ENCODE measurements around the gene LATS2.

LATS2 gene

DNA sequence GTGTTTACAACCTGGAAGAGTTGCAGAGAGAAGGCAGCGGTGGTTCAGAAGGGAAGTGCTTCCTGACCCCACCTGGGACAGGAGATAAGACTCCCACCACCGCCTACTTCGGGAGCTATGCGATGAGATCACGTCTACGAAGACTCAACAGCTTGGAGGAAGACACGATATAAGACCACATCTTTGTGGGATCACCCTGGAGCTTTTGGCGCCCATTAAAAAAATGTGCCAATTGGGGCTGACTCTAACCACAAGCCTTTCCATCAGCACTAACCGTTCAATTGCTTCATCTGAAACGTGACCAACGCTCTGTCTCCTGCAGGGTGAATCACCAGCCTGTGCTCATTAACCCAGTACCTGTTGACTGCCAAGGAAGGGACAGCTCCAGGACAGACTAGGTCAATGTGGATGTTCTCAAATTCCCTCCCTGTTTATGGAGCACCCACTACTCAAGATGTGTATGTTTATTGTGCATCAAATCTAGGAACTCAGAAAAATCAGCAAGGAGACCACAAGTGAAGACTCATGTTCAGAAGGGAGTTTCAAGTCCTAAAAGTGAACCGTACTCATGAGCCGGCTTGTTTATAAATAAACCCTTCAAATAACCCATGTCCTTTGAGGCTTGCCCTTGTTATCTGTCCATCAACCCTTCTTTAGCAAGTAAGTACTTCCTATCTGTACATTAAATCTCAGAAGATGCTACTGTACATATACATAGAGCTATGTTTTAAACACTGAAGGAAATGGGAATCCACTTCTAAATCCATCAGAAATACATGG is 67.5 kb downstream of the LATS2 start:
- no peak for DNase-seq (ENCODE audit: low read depth in 2 of 2)

DNA sequence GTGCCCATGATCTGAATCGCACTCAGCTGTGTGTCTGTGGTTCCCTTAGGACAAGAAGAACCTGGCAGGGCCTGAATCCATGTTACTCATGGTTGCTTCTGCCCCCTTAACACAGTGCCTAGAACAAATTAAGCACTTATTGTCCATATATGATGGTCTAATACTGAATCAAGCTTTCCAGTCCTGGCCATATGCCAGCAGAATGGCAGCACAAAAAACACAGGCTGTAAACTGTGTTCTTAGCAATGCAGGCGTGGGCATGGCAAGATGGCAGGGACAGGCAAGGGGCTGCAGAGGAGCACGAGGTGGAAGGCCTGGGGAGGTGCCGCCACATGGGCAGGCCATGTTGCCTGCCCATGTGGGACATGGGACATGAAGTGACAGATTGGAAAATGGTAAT is 68.2 kb downstream of the LATS2 start:
- no peak for DNase-seq (ENCODE audit: low read depth in 2 of 2)

DNA sequence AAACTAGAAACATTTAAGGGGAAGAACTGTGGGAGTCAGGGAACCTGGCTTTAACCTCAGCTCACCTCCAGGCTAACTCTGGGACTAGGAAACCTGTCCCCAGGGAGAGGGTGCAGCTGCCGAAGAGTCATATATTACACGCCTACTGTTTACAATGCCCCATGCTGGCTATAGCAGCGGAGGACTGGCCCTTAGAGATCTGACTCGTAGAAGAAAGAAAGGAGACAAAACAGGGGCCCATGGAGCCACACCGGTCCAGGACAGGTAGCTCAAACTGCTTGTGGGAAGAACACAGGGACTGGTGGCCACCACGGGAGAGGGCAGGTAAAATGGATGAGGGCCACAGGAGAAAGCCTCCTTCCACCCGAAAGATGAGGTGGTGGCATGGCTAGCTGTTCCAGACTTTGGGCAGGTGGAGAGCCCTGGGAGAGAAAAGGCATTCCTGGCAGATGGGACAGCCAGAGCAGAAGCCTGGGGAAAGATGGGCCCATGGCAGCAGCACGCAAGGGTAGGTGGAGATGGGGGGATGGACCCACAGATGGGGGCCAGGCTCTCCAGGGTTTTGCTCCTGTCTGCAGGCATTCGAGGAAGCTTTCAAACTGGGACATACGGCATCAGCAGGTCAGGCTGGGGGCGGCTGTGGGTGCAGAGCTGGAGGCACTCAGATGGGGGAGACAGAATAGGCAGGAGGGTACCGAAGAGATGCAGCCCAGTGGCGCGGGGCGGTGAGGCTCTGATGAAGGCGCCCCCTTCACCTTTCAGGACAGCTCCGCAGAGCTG is 69.5 kb downstream of the LATS2 start:
- no peak for DNase-seq (ENCODE audit: low read depth in 2 of 2)

DNA sequence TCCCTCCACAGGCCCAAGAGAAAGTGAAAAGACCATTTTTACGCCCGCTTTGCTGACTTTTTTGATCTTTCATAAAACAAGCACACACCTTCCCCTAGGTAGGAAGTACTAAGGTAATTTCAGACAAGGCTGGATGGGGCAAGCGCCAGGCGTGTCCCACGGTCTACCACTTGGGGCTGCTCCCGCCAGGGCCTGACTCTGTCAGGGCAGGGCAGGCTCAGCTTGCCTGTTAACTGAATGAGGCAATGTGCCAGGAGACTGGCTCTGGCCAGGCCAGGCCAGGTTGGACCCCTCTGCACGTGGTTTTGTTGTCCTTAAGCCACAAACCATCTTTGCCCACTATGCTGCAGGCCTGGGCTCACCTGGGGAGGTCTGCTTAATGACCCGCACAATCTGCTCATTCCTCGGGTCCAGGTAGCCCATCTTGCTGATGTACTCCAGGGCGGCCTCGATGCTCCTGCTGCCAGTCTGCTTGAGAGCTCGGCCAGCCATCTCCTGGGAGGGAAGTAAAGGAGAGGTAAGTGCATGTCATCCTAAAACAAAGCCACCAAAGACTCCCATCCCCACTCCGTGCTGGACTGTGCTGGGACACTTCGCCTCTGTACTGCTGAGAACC is 70.4 kb downstream of the LATS2 start:
- no peak for DNase-seq (ENCODE audit: low read depth in 2 of 2)

DNA sequence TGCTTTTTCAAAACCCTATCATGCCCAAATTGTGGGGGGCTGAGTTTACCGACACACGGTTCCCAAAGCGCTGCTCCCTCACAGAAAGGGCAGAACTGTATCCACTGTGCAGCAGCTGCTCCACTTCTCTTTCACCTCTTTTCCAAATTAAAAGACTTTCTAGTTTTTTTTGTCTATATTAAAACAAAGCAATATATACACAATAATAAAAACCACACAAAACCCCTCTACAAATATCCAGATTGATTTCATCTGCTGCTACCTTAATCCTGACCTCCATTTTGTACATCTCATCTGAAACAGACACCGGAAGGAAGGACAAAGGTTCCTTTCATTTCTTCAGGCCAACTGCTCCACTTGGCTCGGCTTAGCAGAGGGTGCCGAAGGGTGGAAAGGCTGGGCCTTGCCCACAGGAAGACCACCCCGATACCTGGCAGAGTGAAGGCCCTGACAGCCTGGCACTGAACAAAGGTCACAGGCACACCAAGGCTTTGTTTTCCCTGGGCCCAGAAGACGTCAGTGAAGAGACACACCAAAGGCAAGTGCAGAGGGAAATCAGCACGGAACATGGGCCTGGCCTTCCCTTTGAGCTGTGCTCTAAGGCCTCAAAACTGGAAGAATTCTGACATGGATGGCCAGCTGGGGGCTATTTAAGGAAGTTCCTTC is 71.6 kb downstream of the LATS2 start:
- DNase-seq (ENCODE audit: low read depth in 2 of 2) = no peak

DNA sequence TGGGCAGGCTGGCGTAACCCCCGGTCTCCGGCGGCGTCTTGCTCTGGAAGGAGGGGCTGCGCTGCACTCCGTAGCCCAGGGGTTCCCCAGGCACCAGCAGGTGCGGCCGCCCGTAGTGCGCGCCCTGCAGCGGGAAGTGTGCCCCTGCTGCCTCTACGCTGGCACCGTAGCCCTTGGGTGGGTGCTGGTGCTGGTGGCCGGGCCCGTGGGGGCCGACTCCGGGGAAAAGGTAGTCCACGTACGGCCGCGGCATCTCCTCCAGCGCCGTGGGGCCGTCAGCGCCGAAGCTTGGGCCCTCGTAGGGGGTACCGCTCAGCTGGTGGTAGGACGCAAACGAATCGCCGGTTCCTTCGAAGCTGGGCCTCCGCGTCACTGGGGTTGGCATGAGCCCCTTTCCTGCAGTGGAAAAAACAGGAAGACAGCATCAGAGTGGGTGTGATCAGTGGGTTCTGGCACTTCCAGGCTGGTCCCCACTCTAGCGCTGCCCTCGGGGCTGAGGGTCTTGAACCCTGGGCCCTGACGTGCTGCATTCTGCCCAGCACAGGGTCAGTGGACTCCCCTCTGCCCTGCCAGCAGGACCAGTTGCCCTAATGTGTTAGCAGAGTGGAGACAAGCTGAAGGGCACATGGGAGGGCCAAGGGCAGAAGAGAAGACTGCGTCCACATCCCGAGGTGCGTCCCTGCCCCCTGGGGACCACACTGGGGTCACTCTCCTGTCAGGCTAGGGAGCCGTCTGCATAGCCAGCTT is 72.3 kb downstream of the LATS2 start:
- DNase-seq (ENCODE audit: low read depth in 2 of 2) = no peak

DNA sequence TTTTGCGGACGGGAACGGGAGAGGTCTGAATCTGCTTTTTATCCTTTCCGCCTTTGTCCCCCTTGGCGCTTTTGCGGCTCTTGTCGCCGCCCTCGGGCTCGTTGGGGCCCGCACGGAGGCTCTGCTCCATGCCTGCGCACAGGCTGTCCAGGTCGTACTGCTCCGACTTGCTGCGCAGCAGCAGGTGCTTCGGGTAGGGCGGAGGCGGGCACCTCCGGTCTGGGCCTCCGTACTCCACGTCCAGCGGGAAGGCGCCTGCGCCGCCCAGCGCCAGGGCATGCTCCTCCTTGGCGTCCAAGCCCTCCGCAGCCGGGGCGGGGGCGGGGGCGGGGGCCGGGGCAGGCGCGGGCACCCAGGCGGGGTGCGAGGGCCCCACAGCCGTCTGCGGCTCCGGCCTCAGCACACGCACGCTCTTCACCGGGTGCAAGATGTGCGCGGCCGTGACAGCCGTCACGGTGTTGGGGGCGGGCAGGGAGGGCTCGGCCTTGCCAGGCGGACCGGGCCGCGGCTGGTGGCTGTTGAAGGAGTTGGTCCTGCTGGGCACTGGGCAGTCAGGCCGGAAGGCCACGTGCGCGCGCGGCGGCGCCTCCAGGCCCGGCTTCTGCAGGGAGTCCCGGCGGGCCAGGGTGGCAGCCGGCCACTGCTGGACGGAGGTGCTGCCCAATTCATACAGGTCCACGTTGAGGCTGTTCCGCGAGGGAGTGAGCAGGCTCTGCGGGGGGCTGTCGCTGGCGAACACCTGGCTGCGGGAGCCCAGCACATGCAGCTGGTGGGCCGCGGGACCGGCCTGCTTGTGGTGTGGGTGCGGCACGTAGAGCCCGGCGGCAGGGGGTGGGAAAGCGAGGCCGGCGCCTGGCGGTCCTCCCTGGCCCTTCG is 73.1 kb downstream of the LATS2 start:
- DNase-seq (ENCODE audit: low read depth in 2 of 2) = no peak

DNA sequence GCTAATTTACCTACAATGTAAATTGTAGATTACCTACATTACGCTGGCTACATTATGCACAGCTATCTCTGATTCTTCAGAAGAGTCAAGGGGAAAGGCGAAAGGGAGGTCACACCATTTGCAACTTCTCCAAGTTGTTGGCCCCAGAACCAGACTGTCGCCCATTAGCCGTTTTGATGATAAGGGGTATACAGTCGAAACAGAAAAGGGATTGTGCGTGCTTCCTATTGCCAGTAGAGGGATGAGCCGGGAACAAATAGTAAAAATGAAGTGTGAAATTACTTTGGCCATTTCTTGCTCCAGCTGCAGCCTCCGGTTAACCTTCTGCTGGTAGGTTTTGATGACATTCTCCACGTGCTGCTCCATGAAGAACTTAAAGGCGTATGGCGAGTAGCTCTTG is 73.8 kb downstream of the LATS2 start:
- DNase-seq (ENCODE audit: low read depth in 2 of 2) = no peak

DNA sequence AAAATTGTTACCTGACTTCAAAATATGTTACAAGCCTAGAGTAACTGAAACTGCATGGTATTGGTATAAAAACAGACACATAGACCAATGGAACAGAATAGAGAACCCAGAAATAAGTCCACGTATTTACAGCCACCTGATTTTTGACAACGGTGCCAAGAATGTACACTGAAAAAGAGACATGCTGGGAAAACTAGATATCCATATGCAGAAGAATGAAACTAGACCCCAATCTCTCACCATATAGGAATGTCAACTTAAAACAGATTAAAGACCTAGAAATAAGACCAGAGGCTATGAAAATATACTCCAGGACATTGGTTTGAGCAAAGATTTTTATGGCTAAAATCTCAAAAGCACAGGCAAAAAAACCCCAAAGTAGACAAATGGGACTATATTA is 76.5 kb downstream of the LATS2 start:
- DNase-seq (ENCODE audit: low read depth in 2 of 2) = no peak

DNA sequence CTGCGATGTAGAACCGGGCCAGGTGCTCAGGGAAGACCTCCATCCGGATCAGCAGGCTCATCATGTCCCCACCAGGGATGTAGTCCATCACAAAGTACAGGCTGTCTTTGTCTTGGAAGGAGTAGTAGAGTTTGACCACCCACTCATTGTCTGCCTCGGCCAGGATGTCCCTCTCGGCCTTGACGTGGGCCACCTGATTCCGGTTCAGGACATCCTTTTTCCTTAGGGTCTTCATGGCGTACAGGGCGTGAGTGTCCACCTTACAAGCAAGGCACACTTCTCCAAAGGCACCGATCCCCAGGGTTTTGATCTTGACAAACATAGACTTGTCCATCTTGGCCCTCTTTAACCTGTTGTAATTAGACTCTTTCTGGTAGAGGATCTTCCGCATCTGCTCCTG is 78.0 kb downstream of the LATS2 start:
- no peak for DNase-seq (ENCODE audit: low read depth in 2 of 2)

DNA sequence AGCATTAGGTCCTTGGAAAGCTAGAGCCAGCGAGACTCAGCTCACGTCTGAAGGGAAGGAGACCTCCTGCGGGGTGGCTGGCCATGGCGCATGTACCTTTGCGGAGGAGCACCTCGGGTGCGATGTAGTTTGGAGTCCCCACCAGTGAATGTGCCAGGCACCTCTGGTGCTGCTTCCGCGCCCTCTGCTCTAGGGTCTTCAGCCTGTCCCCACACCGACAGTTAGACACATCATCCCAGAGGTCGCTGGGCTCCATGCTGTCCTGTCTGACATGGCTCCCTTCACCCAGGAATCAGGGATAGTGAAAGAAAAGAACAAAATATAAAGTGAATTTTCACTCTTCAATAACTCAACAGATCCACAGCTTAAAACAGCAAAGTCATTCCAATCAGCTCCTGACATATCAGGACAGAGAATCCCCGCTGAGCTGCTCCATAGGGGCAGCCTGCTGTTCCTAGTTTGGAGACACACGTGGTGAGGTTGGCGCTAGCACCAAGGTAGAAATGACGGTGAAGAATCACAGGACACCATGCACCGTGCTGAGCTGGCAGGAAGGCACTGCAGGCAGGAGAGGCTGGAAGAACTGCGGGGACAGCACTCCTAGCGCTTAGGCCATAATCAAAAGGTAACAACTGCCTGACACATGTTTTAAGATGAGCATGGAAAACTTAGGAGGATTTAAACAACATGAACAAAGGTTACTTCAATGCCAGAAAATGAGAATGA is 79.9 kb downstream of the LATS2 start:
- DNase-seq (ENCODE audit: low read depth in 2 of 2) = no peak

DNA sequence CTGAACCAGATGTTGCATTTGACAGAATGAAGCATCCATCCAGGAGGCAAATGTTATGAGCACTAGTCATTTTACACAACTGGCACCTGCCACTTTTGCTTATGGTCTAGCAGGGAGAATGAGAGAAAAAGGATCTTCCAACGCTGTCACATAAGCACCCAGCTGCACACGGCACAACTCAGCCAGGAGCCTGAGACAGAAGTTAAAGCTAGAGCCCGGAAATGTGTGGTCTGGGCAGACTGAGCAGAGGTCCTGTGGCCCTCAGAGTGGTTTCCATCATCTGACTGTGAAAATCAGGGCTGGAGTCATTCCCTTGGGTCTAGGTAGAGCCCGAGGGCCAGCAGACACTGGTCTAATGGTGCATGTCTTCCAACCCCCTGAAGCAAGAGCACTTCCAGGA is 80.5 kb downstream of the LATS2 start:
- no peak for DNase-seq (ENCODE audit: low read depth in 2 of 2)

DNA sequence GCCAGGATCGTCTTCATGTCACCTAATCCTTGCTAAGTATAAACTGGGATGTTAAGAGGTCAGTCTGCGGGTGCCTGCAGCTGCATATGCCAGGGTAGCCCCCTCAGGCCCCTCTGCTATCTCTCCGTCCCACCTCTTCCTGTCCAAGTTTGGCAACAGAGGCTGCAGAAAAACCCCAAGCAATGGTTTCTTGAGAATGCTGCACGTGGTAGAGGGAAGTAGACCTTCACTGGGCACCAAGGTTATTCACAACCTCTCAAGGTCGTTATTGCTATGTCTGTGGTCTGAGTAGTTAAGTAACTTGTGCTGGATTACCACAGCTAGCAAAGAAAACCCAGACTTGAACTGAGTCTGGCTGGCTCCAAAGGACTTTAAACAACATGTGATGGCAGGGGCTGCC is 81.0 kb downstream of the LATS2 start:
- DNase-seq (ENCODE audit: low read depth in 2 of 2) = no peak

DNA sequence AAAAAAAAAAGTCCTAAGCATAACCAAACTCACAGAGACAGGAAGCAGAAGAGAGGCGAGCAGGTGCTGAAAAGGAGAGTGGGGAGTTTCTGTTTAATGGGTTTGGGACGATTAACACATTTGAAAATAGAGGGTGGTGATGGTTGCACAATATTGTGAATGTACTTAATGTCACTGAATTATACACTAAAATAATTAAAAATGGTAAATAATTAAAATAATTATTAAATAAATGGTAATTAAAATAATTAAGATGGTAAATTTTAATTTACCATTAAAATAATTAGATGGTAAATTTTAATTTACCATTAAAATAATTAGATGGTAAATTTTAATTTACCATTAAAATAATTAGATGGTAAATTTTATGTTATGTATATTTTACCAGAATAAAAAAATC is 84.0 kb downstream of the LATS2 start:
- no peak for DNase-seq (ENCODE audit: low read depth in 2 of 2)

DNA sequence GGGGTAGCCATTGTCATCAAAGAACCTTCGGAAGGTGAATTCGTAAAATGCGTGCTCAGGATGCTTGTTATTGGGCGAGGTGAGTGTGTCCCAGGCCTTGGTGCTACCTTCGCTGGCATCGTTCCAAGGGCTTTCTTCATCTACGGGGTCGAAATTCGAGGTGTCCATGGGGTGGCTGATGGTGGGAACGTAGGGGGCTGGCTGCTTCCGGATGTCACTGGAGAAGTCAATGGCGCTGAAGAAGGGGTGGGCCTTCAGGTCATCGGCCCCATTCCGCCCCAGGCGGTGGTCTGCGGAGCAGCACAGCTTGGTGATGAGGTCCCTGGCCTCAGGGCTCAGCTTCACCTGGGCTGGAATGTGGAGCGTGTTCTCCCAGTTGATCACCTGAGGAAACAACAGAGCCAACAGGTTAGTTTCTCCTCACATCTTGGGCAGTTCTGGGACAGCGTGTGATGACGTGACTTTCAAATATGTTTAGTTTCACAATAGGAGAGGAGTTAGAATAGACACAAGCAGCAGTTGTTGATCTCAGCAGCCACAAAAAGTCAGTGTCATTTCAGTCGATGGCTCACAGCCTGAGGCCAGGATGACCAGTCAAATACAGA is 86.3 kb downstream of the LATS2 start:
- no peak for DNase-seq (ENCODE audit: low read depth in 2 of 2)

DNA sequence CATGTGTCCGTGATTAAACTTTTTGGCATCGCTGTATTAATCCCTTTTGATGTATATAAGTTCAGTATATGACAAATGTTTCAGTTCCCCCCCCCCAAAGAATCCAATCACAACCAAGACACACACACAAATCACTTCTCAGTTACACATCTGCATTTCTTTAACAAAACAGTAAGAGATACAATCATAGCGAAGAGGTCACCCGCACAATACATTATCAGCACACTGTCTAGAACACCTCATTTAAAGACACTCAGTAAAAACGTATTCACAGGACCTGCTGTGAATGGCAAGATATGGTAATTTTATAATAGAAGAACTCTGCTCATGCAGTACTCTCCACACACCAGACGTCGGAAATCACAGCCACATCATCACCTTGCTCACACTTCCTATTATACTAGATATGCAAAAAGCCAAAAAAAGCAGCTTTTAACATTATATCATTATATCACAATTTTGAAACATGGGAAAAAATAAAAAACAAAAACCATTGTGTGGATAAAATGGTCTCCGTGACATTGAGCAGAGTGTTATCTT is 87.4 kb downstream of the LATS2 start:
- no peak for DNase-seq (ENCODE audit: low read depth in 2 of 2)

DNA sequence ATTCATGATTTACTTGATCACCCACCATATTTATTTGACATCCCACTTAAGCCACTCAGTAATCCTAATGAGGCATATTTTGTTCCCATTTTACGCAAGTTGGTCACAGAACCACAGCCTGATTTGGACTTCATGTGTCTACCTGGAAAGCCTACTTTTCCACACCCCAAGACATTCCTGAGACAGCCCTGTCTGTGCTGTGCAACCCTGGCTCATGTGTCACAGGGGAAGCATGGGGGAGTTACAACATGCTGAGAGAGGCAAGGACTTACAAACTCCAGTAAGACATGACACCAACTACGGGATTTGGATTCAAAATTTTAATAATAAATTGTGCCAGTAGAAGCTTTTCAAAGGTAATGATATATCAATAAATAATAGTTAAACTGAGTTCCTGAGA is 88.7 kb downstream of the LATS2 start:
- no peak for DNase-seq (ENCODE audit: low read depth in 2 of 2)

DNA sequence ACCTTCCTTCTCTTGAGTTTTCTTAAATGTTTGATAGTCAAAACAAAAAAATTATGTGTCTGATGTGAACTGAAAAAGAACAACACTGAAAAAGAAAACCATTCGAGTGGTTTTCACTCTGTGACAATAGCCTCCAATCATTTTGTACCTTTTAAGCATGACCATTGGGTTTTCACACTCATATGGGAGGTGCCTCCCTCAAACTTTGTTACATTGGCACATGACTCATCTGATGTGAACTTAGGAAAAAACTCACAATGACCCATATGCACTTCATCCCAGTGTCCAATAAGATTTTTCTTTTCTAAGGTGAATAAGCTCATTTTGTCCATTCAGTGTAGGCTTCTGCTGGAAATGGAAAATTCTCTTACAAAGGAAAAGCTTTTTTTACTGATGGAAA is 92.2 kb downstream of the LATS2 start:
- DNase-seq (ENCODE audit: low read depth in 2 of 2) = no peak

DNA sequence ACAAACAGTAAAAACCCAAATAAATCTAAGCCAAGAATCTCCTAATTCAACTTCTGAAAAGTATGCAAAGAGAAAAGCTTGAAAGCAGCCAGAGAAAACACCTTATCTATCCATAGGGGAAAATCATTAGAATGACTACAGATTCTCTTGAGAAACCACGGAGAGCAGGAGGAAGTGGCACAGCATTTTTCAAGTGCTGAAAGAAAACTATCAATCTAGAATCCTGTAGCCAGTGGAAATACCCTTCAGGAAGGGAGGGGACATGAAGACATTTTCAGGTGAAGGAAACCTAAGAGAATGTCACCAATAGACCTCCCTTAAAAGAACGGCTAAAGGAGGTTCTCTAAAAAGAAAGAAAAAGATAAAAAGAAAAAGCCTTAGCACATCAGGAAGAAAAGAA is 92.6 kb downstream of the LATS2 start:
- no peak for DNase-seq (ENCODE audit: low read depth in 2 of 2)
